ENCODE measurements around the gene ITGB1. TPM values are rescaled to one million over a fixed set of nuclear protein-coding genes. Genes with fewer than 3 reads are reported as not detected.

ITGB1 gene
- total and polyA plus RNA-seq, 12 donors, result 93.3 to 803 (median 331) TPM

GRCh38 chr10:32970910-32971309 is 12.9 kb upstream of the ITGB1 start:
- H3K36me3 ChIP-seq (replicated peaks in 1 of 2), result no peaks in the 10 kb centered on the region
- TF ChIP-seq POLR2A (IDR thresholded peaks at IDR 0.05), result no peak
- TF ChIP-seq CTCF (IDR thresholded peaks at IDR 0.05), result no peak
- H3K27ac ChIP-seq, result no peak overlapping the region
- no peaks in the 10 kb centered on the region for H3K4me1 ChIP-seq (replicated peaks in 1 of 2)
- intact Hi-C loops (cut with DNase I), result no loop called here
- DNase-seq, result no peak
- WGBS, 4 donors, result 81 to 91% (median 86%) methylated on average over 2 of the region's 2 CpGs
- H3K4me3 ChIP-seq, result no peak overlapping the region
- H3K27me3 ChIP-seq, result no peaks in the 10 kb centered on the region
- no peaks in the 10 kb centered on the region for H3K9me3 ChIP-seq (replicated peaks in 1 of 3)

GRCh38 chr10:32964270-32964669 is 6.2 kb upstream of the ITGB1 start:
- no peak overlapping the region for H3K27ac ChIP-seq

GRCh38 chr10:32963096-32963495 is 5.1 kb upstream of the ITGB1 start:
- H3K4me1 ChIP-seq (replicated peaks in 1 of 2), result peaks cover 19 to 37% of the 10 kb centered on the region in 2 donors
- H3K27ac ChIP-seq, result peak overlapping the region in 1 of 5 donors; percentile 82
- intact Hi-C loops (cut with DNase I), result no loop called here
- WGBS, 4 donors, result 20 to 37% (median 29%) methylated on average over 3 of the region's 3 CpGs
- H3K4me3 ChIP-seq, result no peak overlapping the region
- no peak for DNase-seq
- H3K27me3 ChIP-seq, result no peaks in the 10 kb centered on the region
- H3K36me3 ChIP-seq (replicated peaks in 1 of 2), result no peaks in the 10 kb centered on the region
- no peak for TF ChIP-seq POLR2A (IDR thresholded peaks at IDR 0.05)
- TF ChIP-seq CTCF (IDR thresholded peaks at IDR 0.05), result no peak
- H3K9me3 ChIP-seq (replicated peaks in 1 of 3), result no peaks in the 10 kb centered on the region

More at GRCh38 chr10:32964270-32964669, 6.2 kb upstream of the ITGB1 start:
- no peak overlapping the region for H3K4me3 ChIP-seq
- intact Hi-C loops (cut with DNase I), result no loop called here
- no peak for TF ChIP-seq CTCF (IDR thresholded peaks at IDR 0.05)
- no peak for TF ChIP-seq POLR2A (IDR thresholded peaks at IDR 0.05)
- DNase-seq, result no peak
- peaks cover 16 to 34% of the 10 kb centered on the region in 2 donors for H3K4me1 ChIP-seq (replicated peaks in 1 of 2)
- no peaks in the 10 kb centered on the region for H3K9me3 ChIP-seq (replicated peaks in 1 of 3)
- H3K36me3 ChIP-seq (replicated peaks in 1 of 2), result no peaks in the 10 kb centered on the region
- WGBS, 4 donors, result 89 to 94% (median 92%) methylated on average over 3 of the region's 3 CpGs
- no peaks in the 10 kb centered on the region for H3K27me3 ChIP-seq

GRCh38 chr10:32962521-32962920 is 4.5 kb upstream of the ITGB1 start:
- DNase-seq, result no peak
- peak overlapping the region in 1 of 4 donors; percentile 27 for H3K4me3 ChIP-seq
- peak overlapping the region in 4 of 5 donors; percentile 60 to 90 (median 74) for H3K27ac ChIP-seq
- WGBS, 4 donors, result 31 to 51% (median 41%) methylated on average over 4 of the region's 4 CpGs
- no peaks in the 10 kb centered on the region for H3K27me3 ChIP-seq
- no peaks in the 10 kb centered on the region for H3K36me3 ChIP-seq (replicated peaks in 1 of 2)
- intact Hi-C loops (cut with DNase I), result no loop called here
- peaks cover 19 to 37% of the 10 kb centered on the region in 2 donors for H3K4me1 ChIP-seq (replicated peaks in 1 of 2)
- no peak for TF ChIP-seq POLR2A (IDR thresholded peaks at IDR 0.05)
- no peak for TF ChIP-seq CTCF (IDR thresholded peaks at IDR 0.05)
- no peaks in the 10 kb centered on the region for H3K9me3 ChIP-seq (replicated peaks in 1 of 3)
